Vagina (tissue), 2 donors: Measurements from ENCODE around the gene FLT1. TPM values are rescaled to one million over a fixed set of nuclear protein-coding genes. Genes with fewer than 3 reads are reported as not detected.

ENCODE experiments used
- DNase-seq, 2 donors: peaks; one replicate each; pipeline ENCODE4 v3.0.0-alpha.2; 2017; ENCODE audit errors: extremely low spot score in 2 of 2
- H3K27ac ChIP-seq: fragments of 200-600 bp; sonication (generic); one replicate; pipeline ENCODE4 v1.5.1; 2019
- H3K27me3 ChIP-seq: fragments of 200-600 bp; sonication (generic); one replicate; pipeline ENCODE4 v1.5.1; 2019
- H3K36me3 ChIP-seq, 2 donors: fragments of 200-600 bp; sonication (generic); one replicate each; pipeline ENCODE4 v1.5.1; 2017 to 2019
- H3K4me1 ChIP-seq: fragments of 200-600 bp; sonication (generic); one replicate; pipeline ENCODE4 v1.5.1; 2019
- H3K4me3 ChIP-seq, 2 donors: fragments of 200-600 bp; sonication (generic); 1 replicate in 1 of 2; 2 replicates in 1 of 2; pipeline ENCODE4 v1.5.1; 2016 to 2019
- H3K9me3 ChIP-seq: fragments of 200-600 bp; sonication (generic); one replicate; pipeline ENCODE4 v1.5.1; 2019
- POLR2A ChIP-seq, 2 donors: fragments of 450-650 bp; IDR thresholded peaks; one replicate each; pipeline ENCODE4 v1.6.1; 2017; ENCODE audit warnings: antibody characterized with exemption in 2 of 2, mild to moderate bottlenecking in 2 of 2, moderate library complexity in 2 of 2
- POLR2AphosphoS5 ChIP-seq, 2 donors: sonication (generic); formaldehyde crosslinking; IDR thresholded peaks; one replicate each; pipeline ENCODE4 v1.9.0; 2017; ENCODE audit warnings: antibody characterized with exemption in 2 of 2, mild to moderate bottlenecking in 2 of 2, low read depth in 1 of 2; ENCODE audit not compliant: insufficient read depth in 1 of 2
- intact Hi-C: fragments of 100-400 bp; cut with DNase I; formaldehyde crosslinking; loops from one replicate; pipeline ENCODE4 v1.15.1; 2023
- total RNA-seq: library from RNA; depleted of rRNA; stranded (reverse); fragments of >200 nt; gene quantifications from one replicate; pipeline ENCODE4 v1.2.3, GENCODE V29; 2016
- TF ChIP-seq, protein P1 (sequence below), 3 experiments: fragments of 450-650 bp in 2 of 3; fragments of 200-600 bp in 1 of 3; sonication (generic) in 1 of 3; IDR thresholded peaks; one replicate each; pipeline ENCODE4 v1.5.1; 2017 to 2019; ENCODE audit warnings: antibody characterized with exemption in 3 of 3, mild to moderate bottlenecking in 2 of 3, moderate library complexity in 2 of 3

The FLT1 gene
- total RNA-seq, 1 donor from 2014 or later, result 18.9 TPM

DNA sequence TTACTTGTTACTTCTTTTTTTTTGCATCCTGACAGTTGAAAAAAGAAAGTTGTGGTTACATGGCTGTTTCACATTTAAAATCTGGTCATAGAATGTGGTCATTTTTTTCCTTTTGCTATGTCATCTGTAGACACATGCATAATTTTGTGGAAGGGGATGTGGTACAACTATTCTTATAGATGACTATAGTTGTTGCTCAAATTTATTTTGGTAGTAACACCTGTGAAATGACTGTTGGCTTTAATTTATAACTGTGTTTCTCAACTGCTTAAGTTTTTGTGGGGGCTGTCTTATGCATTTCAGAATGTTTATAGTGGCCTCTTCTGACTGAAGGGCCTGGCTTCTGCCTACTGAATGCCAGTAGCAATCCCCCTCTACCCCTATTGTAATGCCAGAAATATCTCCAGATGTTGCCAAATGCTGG is 226.1 kb downstream of the FLT1 start:
- Histone ChIP-seq H3K27ac (no peak overlapping the region), H3K27me3 (no peaks in the 10 kb centered on the region), H3K9me3 (no peaks in the 10 kb centered on the region), H3K4me3 (no peak overlapping the region), H3K4me1 (no peaks in the 10 kb centered on the region), H3K36me3 (peaks cover 0 to 51% of the 10 kb centered on the region in 2 donors)
- TF ChIP-seq POLR2A (IDR thresholded peaks at IDR 0.05) (no peak), POLR2AphosphoS5 (IDR thresholded peaks at IDR 0.05; ENCODE audit: insufficient read depth in 1 of 2, low read depth in 1 of 2) (no peak)
- TF ChIP-seq, protein P1, sequence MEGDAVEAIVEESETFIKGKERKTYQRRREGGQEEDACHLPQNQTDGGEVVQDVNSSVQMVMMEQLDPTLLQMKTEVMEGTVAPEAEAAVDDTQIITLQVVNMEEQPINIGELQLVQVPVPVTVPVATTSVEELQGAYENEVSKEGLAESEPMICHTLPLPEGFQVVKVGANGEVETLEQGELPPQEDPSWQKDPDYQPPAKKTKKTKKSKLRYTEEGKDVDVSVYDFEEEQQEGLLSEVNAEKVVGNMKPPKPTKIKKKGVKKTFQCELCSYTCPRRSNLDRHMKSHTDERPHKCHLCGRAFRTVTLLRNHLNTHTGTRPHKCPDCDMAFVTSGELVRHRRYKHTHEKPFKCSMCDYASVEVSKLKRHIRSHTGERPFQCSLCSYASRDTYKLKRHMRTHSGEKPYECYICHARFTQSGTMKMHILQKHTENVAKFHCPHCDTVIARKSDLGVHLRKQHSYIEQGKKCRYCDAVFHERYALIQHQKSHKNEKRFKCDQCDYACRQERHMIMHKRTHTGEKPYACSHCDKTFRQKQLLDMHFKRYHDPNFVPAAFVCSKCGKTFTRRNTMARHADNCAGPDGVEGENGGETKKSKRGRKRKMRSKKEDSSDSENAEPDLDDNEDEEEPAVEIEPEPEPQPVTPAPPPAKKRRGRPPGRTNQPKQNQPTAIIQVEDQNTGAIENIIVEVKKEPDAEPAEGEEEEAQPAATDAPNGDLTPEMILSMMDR (IDR thresholded peaks at IDR 0.05), result no peak
- intact Hi-C loops, result no loop called here
- DNase-seq, result no peak

- H3K27ac ChIP-seq, result no peak overlapping the region
- no peaks in the 10 kb centered on the region for H3K4me1 ChIP-seq
- intact Hi-C loops, result no loop called here
- H3K9me3 ChIP-seq, result no peaks in the 10 kb centered on the region
- no peak for DNase-seq
- no peaks in the 10 kb centered on the region for H3K27me3 ChIP-seq
- peaks cover 0 to 47% of the 10 kb centered on the region in 2 donors for H3K36me3 ChIP-seq
- TF ChIP-seq, protein P1 (IDR thresholded peaks at IDR 0.05), result no peak
- TF ChIP-seq POLR2AphosphoS5 (IDR thresholded peaks at IDR 0.05; ENCODE audit: insufficient read depth in 1 of 2, low read depth in 1 of 2) (no peak), POLR2A (IDR thresholded peaks at IDR 0.05) (no peak)
- H3K4me3 ChIP-seq, result no peak overlapping the region
Observed at GRCh38 chr13:28267497-28267896, 227.4 kb downstream of the FLT1 start.

DNA sequence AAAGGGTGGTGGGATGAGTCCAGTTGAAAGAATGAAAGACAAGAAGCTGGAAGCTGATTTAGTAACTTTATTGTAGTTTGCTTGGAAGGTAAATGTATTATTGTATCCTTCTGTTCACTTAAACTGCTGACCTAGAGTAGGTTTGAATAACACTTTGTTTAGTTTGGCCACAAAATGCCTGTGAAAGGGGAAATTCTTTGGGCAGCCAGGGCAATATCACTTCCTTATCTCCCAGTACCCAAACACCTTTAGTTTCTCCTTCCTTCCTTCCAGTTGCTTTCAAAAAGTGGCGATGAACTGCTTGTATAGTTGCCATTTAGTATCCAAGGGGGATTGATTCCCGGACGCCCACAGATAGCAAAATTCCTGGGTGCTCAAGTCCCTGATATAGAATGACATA is 236.5 kb downstream of the FLT1 start:
- no peak overlapping the region for H3K27ac ChIP-seq
- intact Hi-C loops, result no loop called here

GRCh38 chr13:28257305-28257704 is 237.6 kb downstream of the FLT1 start:
- DNase-seq, result no peak
- H3K36me3 ChIP-seq, result peaks cover 0 to 13% of the 10 kb centered on the region in 2 donors
- no peak overlapping the region for H3K4me3 ChIP-seq
- H3K9me3 ChIP-seq, result no peaks in the 10 kb centered on the region
- intact Hi-C loops, result no loop called here
- H3K27ac ChIP-seq, result no peak overlapping the region
- no peaks in the 10 kb centered on the region for H3K27me3 ChIP-seq
- TF ChIP-seq, protein P1 (IDR thresholded peaks at IDR 0.05), result no peak
- TF ChIP-seq POLR2AphosphoS5 (IDR thresholded peaks at IDR 0.05; ENCODE audit: insufficient read depth in 1 of 2, low read depth in 1 of 2) (no peak), POLR2A (IDR thresholded peaks at IDR 0.05) (no peak)
- no peaks in the 10 kb centered on the region for H3K4me1 ChIP-seq

More for the DNA sequence above, 236.5 kb downstream of the FLT1 start:
- no peak for TF ChIP-seq POLR2A (IDR thresholded peaks at IDR 0.05)
- TF ChIP-seq, protein P1 (IDR thresholded peaks at IDR 0.05), result no peak
- no peak for TF ChIP-seq POLR2AphosphoS5 (IDR thresholded peaks at IDR 0.05; ENCODE audit: insufficient read depth in 1 of 2, low read depth in 1 of 2)
- Histone ChIP-seq H3K9me3 (no peaks in the 10 kb centered on the region), H3K27me3 (no peaks in the 10 kb centered on the region), H3K36me3 (peaks cover 0 to 18% of the 10 kb centered on the region in 2 donors), H3K4me3 (no peak overlapping the region), H3K4me1 (no peaks in the 10 kb centered on the region)
- no peak for DNase-seq

DNA sequence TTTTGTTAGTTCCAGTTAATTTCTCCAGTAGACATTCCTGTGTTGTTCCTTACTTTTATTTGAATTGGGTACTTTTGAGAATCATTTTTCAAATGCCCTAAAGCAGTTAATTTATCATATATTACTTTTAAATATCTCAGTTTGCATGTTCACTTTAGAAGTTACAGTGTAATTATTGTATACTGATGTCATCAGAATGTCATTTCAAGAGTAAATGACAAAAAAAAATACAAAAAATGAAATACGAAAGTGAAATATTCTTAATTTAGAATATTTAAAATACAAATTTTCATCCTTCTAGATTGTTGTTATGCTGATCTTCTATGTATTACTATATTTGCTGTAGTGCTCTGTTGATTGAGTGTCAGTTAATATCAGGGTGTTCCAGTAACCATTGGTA is 242.4 kb downstream of the FLT1 start:
- H3K36me3 ChIP-seq, result peaks cover 0 to 9% of the 10 kb centered on the region in 2 donors
- intact Hi-C loops, result no loop called here
- H3K4me3 ChIP-seq, result no peak overlapping the region
- H3K27me3 ChIP-seq, result no peaks in the 10 kb centered on the region
- TF ChIP-seq, protein P1 (IDR thresholded peaks at IDR 0.05), result no peak
- TF ChIP-seq POLR2A (IDR thresholded peaks at IDR 0.05) (no peak), POLR2AphosphoS5 (IDR thresholded peaks at IDR 0.05; ENCODE audit: insufficient read depth in 1 of 2, low read depth in 1 of 2) (no peak)
- no peak for DNase-seq
- peaks cover 6% of the 10 kb centered on the region for H3K4me1 ChIP-seq
- no peaks in the 10 kb centered on the region for H3K9me3 ChIP-seq
- H3K27ac ChIP-seq, result no peak overlapping the region
